Measurements from ENCODE around the gene CLIC1. TPM values are rescaled to one million over a fixed set of nuclear protein-coding genes. Genes with fewer than 3 reads are reported as not detected.

Gene CLIC1
- total and polyA plus RNA-seq, 2 experiments from 2014 or later, result 463 to 599 TPM

GRCh38 chr6:31752739-31753319 lies 16.5 kb upstream of the CLIC1 start:
- Histone ChIP-seq H2AFZ (no peak overlapping the region), H3K27ac (no peak overlapping the region), H3K4me1 (ENCODE audit: insufficient read depth) (no peaks in the 10 kb centered on the region), H3K27me3 (no peaks in the 10 kb centered on the region), H3K36me3 (replicated peaks; ENCODE audit: insufficient read depth, low read depth) (no peaks in the 10 kb centered on the region), H3K9me2 (replicated peaks; ENCODE audit: insufficient read depth) (no peaks in the 10 kb centered on the region), H3K4me2 (no peak overlapping the region), H3K9me3 (ENCODE audit: low read depth) (no peaks in the 10 kb centered on the region), H4K20me1 (ENCODE audit: insufficient read depth, poor library complexity, severe bottlenecking) (no peaks in the 10 kb centered on the region), H3K4me3 (no peak overlapping the region), H3K79me2 (no peaks in the 10 kb centered on the region)
- WGBS (ENCODE audit: low lambda C conversion rate, missing lambda C conversion rate), result 80% methylated on average over 8 of the region's 8 CpGs
- DNase-seq (ENCODE audit: low spot score), result no peak
- TF ChIP-seq EZH2 (IDR thresholded peaks at IDR 0.05; ENCODE audit: borderline replicate concordance), result no peak
- TF ChIP-seq EZH2phosphoT487 (IDR thresholded peaks at IDR 0.05; ENCODE audit: low read depth, severe bottlenecking, unreplicated experiment), result no peak
- no peak for TF ChIP-seq CTCF (IDR thresholded peaks at IDR 0.05; ENCODE audit: poor library complexity)

- Histone ChIP-seq H3K9me3 (ENCODE audit: low read depth) (no peaks in the 10 kb centered on the region), H3K9me2 (replicated peaks; ENCODE audit: insufficient read depth) (no peaks in the 10 kb centered on the region), H3K27ac (no peak overlapping the region), H3K4me1 (ENCODE audit: insufficient read depth) (no peaks in the 10 kb centered on the region), H3K27me3 (no peaks in the 10 kb centered on the region), H3K4me3 (no peak overlapping the region), H3K36me3 (replicated peaks; ENCODE audit: insufficient read depth, low read depth) (no peaks in the 10 kb centered on the region), H3K4me2 (no peak overlapping the region), H2AFZ (no peak overlapping the region), H4K20me1 (ENCODE audit: insufficient read depth, poor library complexity, severe bottlenecking) (no peaks in the 10 kb centered on the region), H3K79me2 (no peaks in the 10 kb centered on the region)
- WGBS (ENCODE audit: low lambda C conversion rate, missing lambda C conversion rate), result 79% methylated on average over 7 of the region's 7 CpGs
- TF ChIP-seq EZH2 (IDR thresholded peaks at IDR 0.05; ENCODE audit: borderline replicate concordance), result no peak
- no peak for TF ChIP-seq EZH2phosphoT487 (IDR thresholded peaks at IDR 0.05; ENCODE audit: low read depth, severe bottlenecking, unreplicated experiment)
- no peak for TF ChIP-seq CTCF (IDR thresholded peaks at IDR 0.05; ENCODE audit: poor library complexity)
- DNase-seq (ENCODE audit: low spot score), result no peak
Observed at GRCh38 chr6:31750411-31751022, 14.2 kb upstream of the CLIC1 start.

- Histone ChIP-seq H4K20me1 (ENCODE audit: insufficient read depth, poor library complexity, severe bottlenecking) (no peaks in the 10 kb centered on the region), H3K79me2 (no peaks in the 10 kb centered on the region), H3K4me2 (no peak overlapping the region), H3K4me1 (ENCODE audit: insufficient read depth) (no peaks in the 10 kb centered on the region), H2AFZ (no peak overlapping the region), H3K36me3 (replicated peaks; ENCODE audit: insufficient read depth, low read depth) (no peaks in the 10 kb centered on the region), H3K9me3 (ENCODE audit: low read depth) (no peaks in the 10 kb centered on the region), H3K27me3 (no peaks in the 10 kb centered on the region), H3K4me3 (no peak overlapping the region), H3K27ac (no peak overlapping the region), H3K9me2 (replicated peaks; ENCODE audit: insufficient read depth) (no peaks in the 10 kb centered on the region)
- peak; percentile 25 for DNase-seq (ENCODE audit: low spot score)
- WGBS (ENCODE audit: low lambda C conversion rate, missing lambda C conversion rate), result 82% methylated on average over 8 of the region's 8 CpGs
- no peak for TF ChIP-seq CTCF (IDR thresholded peaks at IDR 0.05; ENCODE audit: poor library complexity)
- no peak for TF ChIP-seq EZH2phosphoT487 (IDR thresholded peaks at IDR 0.05; ENCODE audit: low read depth, severe bottlenecking, unreplicated experiment)
- no peak for TF ChIP-seq EZH2 (IDR thresholded peaks at IDR 0.05; ENCODE audit: borderline replicate concordance)
Observed at GRCh38 chr6:31749301-31750036, 13.1 kb upstream of the CLIC1 start.
